Left lung (tissue), 10 donors: ENCODE measurements around the gene GAS2L2. TPM values are rescaled to one million over a fixed set of nuclear protein-coding genes. Genes with fewer than 3 reads are reported as not detected.
A peak's percentile ranks its signal among the peaks of the same experiment; 100 is the strongest.

Experiments used
- ATAC-seq: fragments of 200-7000 bp; cut with Tn5 transposase; one replicate; pipeline ENCODE4 v1.9.1; 2020; ENCODE audit warnings: moderate library complexity
- DNase-seq, 4 donors: peaks; one replicate each; pipeline ENCODE4 v3.0.0-alpha.2; 2013 to 2020
- H3K27ac ChIP-seq, 2 donors: fragments of 200-600 bp; sonication (generic) in 1 of 2; one replicate each; pipeline versions ENCODE4 v1.5.0 to v1.8.0; 2020 to 2021
- H3K27me3 ChIP-seq, 2 donors: fragments of 200-600 bp; sonication (generic) in 1 of 2; one replicate each; pipeline versions ENCODE4 v1.5.0 to v1.8.0; 2020 to 2021
- H3K36me3 ChIP-seq, 2 donors: fragments of 200-600 bp; sonication (generic) in 1 of 2; one replicate each; pipeline versions ENCODE4 v1.5.0 to v1.8.0; 2020 to 2021
- H3K4me1 ChIP-seq, 2 donors: fragments of 200-600 bp; one replicate each; pipeline ENCODE4 v1.8.0; 2021
- H3K4me3 ChIP-seq, 2 donors: fragments of 200-600 bp; sonication (generic) in 1 of 2; one replicate each; pipeline versions ENCODE4 v1.5.0 to v1.8.0; 2020 to 2021; ENCODE audit warnings: mild to moderate bottlenecking in 1 of 2
- H3K9me3 ChIP-seq, 2 donors: fragments of 200-600 bp; sonication (generic) in 1 of 2; one replicate each; pipeline versions ENCODE4 v1.5.0 to v1.8.0; 2020 to 2021
- CTCF ChIP-seq, 2 donors: fragments of 200-600 bp; sonication (generic) in 1 of 2; IDR thresholded peaks; one replicate each; pipeline versions ENCODE4 v1.5.0 to v1.8.0; 2021; ENCODE audit warnings: antibody characterized with exemption in 2 of 2
- intact Hi-C, 2 donors: fragments of 100-400 bp; cut with DNase I; formaldehyde crosslinking; loops; one replicate each; pipeline versions ENCODE4 v1.11.2 to v1.14.2; 2022
- polyA plus RNA-seq, 6 donors: library from polyadenylated mRNA; unstranded; fragments of 120-200 nt; gene quantifications; one replicate each; pipeline ENCODE4 v1.2.1, GENCODE V29; 2013; ENCODE audit not compliant: insufficient read length in 6 of 6
- total RNA-seq, 2 donors: library from RNA; stranded (reverse); fragmentation: NEBNext Ultra II Directional; extraction: Animal tissue kit (Norgen Biotek cat#: 25700); gene quantifications; one replicate each; pipeline ENCODE4 v1.2.1, GENCODE V29; 2021
- donor health status: DM: no; HTN: yes; CAD: no.
- donor health status: DM: no; HTN: no; CAD: no.

Gene GAS2L2
- total and polyA plus RNA-seq, 8 donors, result 0.15 to 1.8 (median 1.1) TPM

GRCh38 chr17:35731917-35732805 lies 20.9 kb downstream of the GAS2L2 start:
- H3K4me1 ChIP-seq, result peaks cover 3 to 9% of the 10 kb centered on the region in 2 donors
- H3K9me3 ChIP-seq, result no peaks in the 10 kb centered on the region
- H3K27me3 ChIP-seq, result peaks cover 0 to 21% of the 10 kb centered on the region in 2 donors
- intact Hi-C loops, result no loop called here
- no peak overlapping the region for H3K27ac ChIP-seq
- no peak for TF ChIP-seq CTCF (IDR thresholded peaks at IDR 0.05)
- DNase-seq (no peak), ATAC-seq (peak; percentile 29)
- peak overlapping the region; percentile 34 to 39 for H3K4me3 ChIP-seq
- H3K36me3 ChIP-seq, result peaks cover 0 to 18% of the 10 kb centered on the region in 2 donors

- ATAC-seq (peak; percentile 92), DNase-seq (no peak)
- Histone ChIP-seq H3K4me1 (peaks cover 3 to 9% of the 10 kb centered on the region in 2 donors), H3K4me3 (peak within 1 kb of the TSS; percentile 34 to 39), H3K27ac (no peak within 1 kb of the TSS), H3K36me3 (peaks cover 0 to 26% of the 10 kb centered on the region in 2 donors), H3K9me3 (no peaks in the 10 kb centered on the region), H3K27me3 (peaks cover 0 to 21% of the 10 kb centered on the region in 2 donors)
- intact Hi-C loops, result no loop called here
- no peak for TF ChIP-seq CTCF (IDR thresholded peaks at IDR 0.05)
Observed at GRCh38 chr17:35731239-35731916, 21.7 kb downstream of the GAS2L2 start, which contains the start of gene RASL10B. Gene RASL10B (plus strand): TSS chr17:35731639. CDS start chr17:35735185, 3,546 bp downstream.

- TF ChIP-seq CTCF (IDR thresholded peaks at IDR 0.05), result no peak
- DNase-seq, result no peak
- no peak for ATAC-seq
Observed at GRCh38 chr17:35730400-35731005, 22.5 kb downstream of the GAS2L2 start.

GRCh38 chr17:35729405-35729833 lies 23.6 kb downstream of the GAS2L2 start:
- H3K27me3 ChIP-seq, result peaks cover 0 to 21% of the 10 kb centered on the region in 2 donors
- ATAC-seq (no peak), DNase-seq (no peak)
- no peak overlapping the region for H3K27ac ChIP-seq
- H3K36me3 ChIP-seq, result peaks cover 0 to 46% of the 10 kb centered on the region in 2 donors
- H3K4me3 ChIP-seq, result no peak overlapping the region
- no peak for TF ChIP-seq CTCF (IDR thresholded peaks at IDR 0.05)
- intact Hi-C loops, result no loop called here
- H3K9me3 ChIP-seq, result no peaks in the 10 kb centered on the region
- peaks cover 3 to 9% of the 10 kb centered on the region in 2 donors for H3K4me1 ChIP-seq

More at GRCh38 chr17:35730400-35731005, 22.5 kb downstream of the GAS2L2 start:
- H3K27me3 ChIP-seq, result peaks cover 0 to 21% of the 10 kb centered on the region in 2 donors
- peaks cover 3 to 9% of the 10 kb centered on the region in 2 donors for H3K4me1 ChIP-seq
- H3K9me3 ChIP-seq, result no peaks in the 10 kb centered on the region
- intact Hi-C loops, result no loop called here
- peaks cover 0 to 35% of the 10 kb centered on the region in 2 donors for H3K36me3 ChIP-seq
- no peak overlapping the region for H3K27ac ChIP-seq
- no peak overlapping the region for H3K4me3 ChIP-seq
